C4-2B (cell line): ENCODE measurements around the gene ENO4.

ENCODE experiments used
- ZFX ChIP-seq: fragments of 450-650 bp; IDR thresholded peaks from 2 replicates; pipeline ENCODE4 v1.6.1; 2017
- TF ChIP-seq, protein P1 (sequence below): fragments of 450-650 bp; conservative IDR thresholded peaks from 2 replicates; pipeline ENCODE4 v1.5.1; 2017; ENCODE audit warnings: mild to moderate bottlenecking

GRCh38 chr10:116868198-116868676 lies 18.9 kb downstream of the ENO4 start:
- no peak for TF ChIP-seq ZFX
- TF ChIP-seq, protein P1, sequence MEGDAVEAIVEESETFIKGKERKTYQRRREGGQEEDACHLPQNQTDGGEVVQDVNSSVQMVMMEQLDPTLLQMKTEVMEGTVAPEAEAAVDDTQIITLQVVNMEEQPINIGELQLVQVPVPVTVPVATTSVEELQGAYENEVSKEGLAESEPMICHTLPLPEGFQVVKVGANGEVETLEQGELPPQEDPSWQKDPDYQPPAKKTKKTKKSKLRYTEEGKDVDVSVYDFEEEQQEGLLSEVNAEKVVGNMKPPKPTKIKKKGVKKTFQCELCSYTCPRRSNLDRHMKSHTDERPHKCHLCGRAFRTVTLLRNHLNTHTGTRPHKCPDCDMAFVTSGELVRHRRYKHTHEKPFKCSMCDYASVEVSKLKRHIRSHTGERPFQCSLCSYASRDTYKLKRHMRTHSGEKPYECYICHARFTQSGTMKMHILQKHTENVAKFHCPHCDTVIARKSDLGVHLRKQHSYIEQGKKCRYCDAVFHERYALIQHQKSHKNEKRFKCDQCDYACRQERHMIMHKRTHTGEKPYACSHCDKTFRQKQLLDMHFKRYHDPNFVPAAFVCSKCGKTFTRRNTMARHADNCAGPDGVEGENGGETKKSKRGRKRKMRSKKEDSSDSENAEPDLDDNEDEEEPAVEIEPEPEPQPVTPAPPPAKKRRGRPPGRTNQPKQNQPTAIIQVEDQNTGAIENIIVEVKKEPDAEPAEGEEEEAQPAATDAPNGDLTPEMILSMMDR: no peak
